Tibial nerve (tissue), 4 donors: ENCODE data around the gene SH2D3A.

Experiments used
- EP300 ChIP-seq, 2 donors: sonication (generic); formaldehyde crosslinking; IDR thresholded peaks; one replicate each; pipeline ENCODE4 v1.6.1; 2017; ENCODE audit warnings: antibody characterized with exemption in 2 of 2, mild to moderate bottlenecking in 1 of 2
- POLR2A ChIP-seq, 2 donors: fragments of 450-650 bp; IDR thresholded peaks; one replicate each; pipeline ENCODE4 v1.6.1; 2017; ENCODE audit warnings: antibody characterized with exemption in 2 of 2, mild to moderate bottlenecking in 2 of 2, moderate library complexity in 2 of 2
- TF ChIP-seq, protein P1 (sequence below), 5 experiments: fragments of 200-600 bp in 3 of 5; fragments of 450-650 bp in 2 of 5; sonication (generic) in 3 of 5; IDR thresholded peaks; one replicate each; pipeline ENCODE4 v1.5.1; 2016 to 2019; ENCODE audit warnings: antibody characterized with exemption in 5 of 5, mild to moderate bottlenecking in 3 of 5, moderate library complexity in 2 of 5

DNA sequence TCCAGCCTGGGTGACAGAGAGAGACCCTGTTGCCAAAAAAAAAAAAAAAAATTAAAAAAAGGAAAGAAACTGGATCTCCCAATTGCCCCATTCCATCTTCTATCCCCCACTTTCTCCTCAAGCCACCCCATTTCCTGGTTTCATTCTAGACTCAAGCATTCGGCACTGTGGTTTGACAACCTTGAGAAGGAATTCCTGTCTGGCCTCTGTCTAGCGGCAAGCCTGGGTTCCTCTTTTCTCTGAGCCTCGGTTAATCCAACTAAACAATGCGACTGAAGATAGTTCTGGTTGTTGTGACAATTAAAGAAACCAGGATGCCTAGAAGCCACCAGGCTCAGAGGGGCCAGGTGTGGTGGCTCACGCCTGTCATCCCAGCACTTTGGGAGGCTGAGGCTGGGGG, 43.5 kb downstream of the SH2D3A start:
- TF ChIP-seq, protein P1, sequence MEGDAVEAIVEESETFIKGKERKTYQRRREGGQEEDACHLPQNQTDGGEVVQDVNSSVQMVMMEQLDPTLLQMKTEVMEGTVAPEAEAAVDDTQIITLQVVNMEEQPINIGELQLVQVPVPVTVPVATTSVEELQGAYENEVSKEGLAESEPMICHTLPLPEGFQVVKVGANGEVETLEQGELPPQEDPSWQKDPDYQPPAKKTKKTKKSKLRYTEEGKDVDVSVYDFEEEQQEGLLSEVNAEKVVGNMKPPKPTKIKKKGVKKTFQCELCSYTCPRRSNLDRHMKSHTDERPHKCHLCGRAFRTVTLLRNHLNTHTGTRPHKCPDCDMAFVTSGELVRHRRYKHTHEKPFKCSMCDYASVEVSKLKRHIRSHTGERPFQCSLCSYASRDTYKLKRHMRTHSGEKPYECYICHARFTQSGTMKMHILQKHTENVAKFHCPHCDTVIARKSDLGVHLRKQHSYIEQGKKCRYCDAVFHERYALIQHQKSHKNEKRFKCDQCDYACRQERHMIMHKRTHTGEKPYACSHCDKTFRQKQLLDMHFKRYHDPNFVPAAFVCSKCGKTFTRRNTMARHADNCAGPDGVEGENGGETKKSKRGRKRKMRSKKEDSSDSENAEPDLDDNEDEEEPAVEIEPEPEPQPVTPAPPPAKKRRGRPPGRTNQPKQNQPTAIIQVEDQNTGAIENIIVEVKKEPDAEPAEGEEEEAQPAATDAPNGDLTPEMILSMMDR (IDR thresholded peaks at IDR 0.05), result no peak
- TF ChIP-seq POLR2A (IDR thresholded peaks at IDR 0.05) (no peak), EP300 (IDR thresholded peaks at IDR 0.05) (no peak)
